Measurements from ENCODE around the gene KDM4C.
"Not testable (repeated sequence)": the region's sequence is repeated elsewhere in the genome, so short reads cannot be mapped to it uniquely, and the experiment has no call there.

The KDM4C gene

GRCh38 chr9:6788162-6789016, 30.6 kb downstream of the KDM4C start:
- ATAC-seq (replicated peaks; ENCODE audit: extremely low read depth, poor library complexity, severe bottlenecking), result no peak
- Mint-ChIP-seq H3K9me3 (no peaks in the 10 kb centered on the region), H3K4me1 (peaks cover 49% of the 10 kb centered on the region), H3K36me3 (ENCODE audit: insufficient read depth) (peaks cover 14% of the 10 kb centered on the region), H3K27me3 (no peaks in the 10 kb centered on the region), H3K27ac (ENCODE audit: low read depth) (no peak overlapping the region), H3K4me3 (no peak overlapping the region)
- no peak for DNase-seq (ENCODE audit: low spot score in 2 of 2)

DNA sequence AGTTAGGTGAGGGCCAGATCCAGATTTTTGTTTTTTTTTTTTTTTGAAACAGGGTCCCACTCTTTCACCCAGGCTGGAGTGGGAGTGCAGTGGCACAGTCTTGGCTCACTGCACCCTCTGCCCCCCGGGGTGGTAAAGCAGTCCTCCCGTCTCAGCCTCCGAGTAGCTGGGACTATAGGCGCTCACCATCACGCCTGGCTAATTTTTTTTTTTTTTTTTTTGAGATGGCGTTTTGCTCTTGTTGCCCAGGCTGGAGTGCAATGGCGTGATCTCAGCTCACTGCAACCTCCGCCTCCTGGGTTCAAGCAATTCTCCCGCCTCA, 31.2 kb downstream of the KDM4C start:
- H3K4me3 Mint-ChIP-seq; H3K27ac Mint-ChIP-seq (ENCODE audit: low read depth); H3K27me3 Mint-ChIP-seq; ATAC-seq (replicated peaks; ENCODE audit: extremely low read depth, poor library complexity, severe bottlenecking); H3K9me3 Mint-ChIP-seq; DNase-seq (ENCODE audit: low spot score in 2 of 2): not testable (repeated sequence)
- peaks cover 19% of the 10 kb centered on the region for H3K36me3 Mint-ChIP-seq (ENCODE audit: insufficient read depth)
- H3K4me1 Mint-ChIP-seq, result peaks cover 46% of the 10 kb centered on the region

DNA sequence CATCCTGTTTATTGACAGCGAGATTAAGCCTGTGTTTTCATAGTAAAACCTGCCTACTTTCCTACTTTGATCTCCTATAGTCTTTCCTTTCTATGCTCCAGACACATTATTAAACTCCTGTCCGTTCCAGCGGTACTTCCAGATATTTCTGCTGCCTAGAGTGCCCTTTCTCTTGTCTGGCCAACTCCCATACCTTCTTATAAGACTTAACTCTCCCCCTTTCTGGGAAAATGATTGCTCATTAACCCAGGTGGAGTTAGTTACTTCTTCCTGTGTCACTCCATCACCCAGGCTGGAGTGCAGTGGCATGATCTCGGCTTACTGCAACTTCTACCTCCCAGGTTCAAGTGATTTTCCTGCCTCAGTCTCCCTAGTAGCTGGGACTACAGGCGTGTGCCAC, 33.1 kb downstream of the KDM4C start:
- Mint-ChIP-seq H3K36me3 (ENCODE audit: insufficient read depth) (peaks cover 30% of the 10 kb centered on the region), H3K9me3 (no peaks in the 10 kb centered on the region), H3K27me3 (no peaks in the 10 kb centered on the region), H3K4me1 (peaks cover 38% of the 10 kb centered on the region), H3K27ac (ENCODE audit: low read depth) (no peak overlapping the region), H3K4me3 (no peak overlapping the region)
- no peak for DNase-seq (ENCODE audit: low spot score in 2 of 2)
- ATAC-seq (replicated peaks; ENCODE audit: extremely low read depth, poor library complexity, severe bottlenecking), result no peak

- Mint-ChIP-seq H3K27me3 (no peaks in the 10 kb centered on the region), H3K36me3 (ENCODE audit: insufficient read depth) (peaks cover 29% of the 10 kb centered on the region), H3K27ac (ENCODE audit: low read depth) (no peak overlapping the region), H3K4me3 (no peak overlapping the region), H3K4me1 (peaks cover 26% of the 10 kb centered on the region), H3K9me3 (no peaks in the 10 kb centered on the region)
- ATAC-seq (replicated peaks; ENCODE audit: extremely low read depth, poor library complexity, severe bottlenecking) (no peak), DNase-seq (ENCODE audit: low spot score in 2 of 2) (no peak)
Measured at GRCh38 chr9:6793203-6793602, 35.4 kb downstream of the KDM4C start.

DNA sequence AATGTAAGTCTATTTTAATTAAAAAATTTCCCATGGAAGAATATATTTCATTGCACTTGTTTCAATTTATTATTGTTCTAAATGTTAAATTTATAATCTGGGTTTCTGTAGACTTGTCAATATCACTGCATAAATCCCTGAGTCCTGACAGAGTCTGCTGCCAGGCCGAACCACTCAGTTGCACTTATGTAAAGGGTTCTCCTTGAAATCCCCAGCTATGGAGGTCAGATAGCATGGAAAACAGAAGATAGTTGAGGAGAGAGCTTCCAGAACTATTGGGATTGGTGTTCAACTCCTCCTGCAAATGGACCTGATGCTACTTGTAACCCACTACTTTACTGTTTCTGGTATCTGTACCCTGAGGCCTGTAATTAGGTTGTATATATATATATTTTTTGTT, 37.2 kb downstream of the KDM4C start:
- Mint-ChIP-seq H3K27ac (ENCODE audit: low read depth) (no peak overlapping the region), H3K4me3 (no peak overlapping the region), H3K9me3 (no peaks in the 10 kb centered on the region), H3K36me3 (ENCODE audit: insufficient read depth) (peaks cover 26% of the 10 kb centered on the region), H3K4me1 (peaks cover 24% of the 10 kb centered on the region), H3K27me3 (no peaks in the 10 kb centered on the region)
- DNase-seq (ENCODE audit: low spot score in 2 of 2), result no peak
- no peak for ATAC-seq (replicated peaks; ENCODE audit: extremely low read depth, poor library complexity, severe bottlenecking)

DNA sequence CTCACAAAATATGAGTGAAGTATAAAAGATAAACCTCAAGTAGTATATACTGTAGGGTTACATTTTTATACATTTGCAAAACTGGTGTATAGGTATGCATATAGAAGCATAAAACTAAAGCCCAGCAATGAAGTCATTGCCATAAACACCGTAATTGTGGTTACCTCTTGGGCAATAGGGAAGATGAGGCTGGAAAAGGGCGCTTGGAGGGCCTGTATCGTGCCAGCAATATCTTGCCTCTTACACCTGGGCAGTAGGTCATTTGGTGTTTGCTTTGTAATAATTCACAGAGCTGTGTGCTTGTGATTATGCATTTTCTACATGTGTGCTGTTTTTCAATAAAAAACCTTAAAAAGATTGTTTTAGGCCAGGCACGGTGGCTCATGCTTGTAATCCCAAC, 45.2 kb downstream of the KDM4C start:
- H3K9me3 Mint-ChIP-seq, result no peaks in the 10 kb centered on the region
- H3K4me1 Mint-ChIP-seq, result peaks cover 5% of the 10 kb centered on the region
- H3K27me3 Mint-ChIP-seq, result no peaks in the 10 kb centered on the region
- no peak overlapping the region for H3K4me3 Mint-ChIP-seq
- ATAC-seq (replicated peaks; ENCODE audit: extremely low read depth, poor library complexity, severe bottlenecking) (no peak), DNase-seq (ENCODE audit: low spot score in 2 of 2) (no peak)
- H3K36me3 Mint-ChIP-seq (ENCODE audit: insufficient read depth), result peaks cover 19% of the 10 kb centered on the region
- no peak overlapping the region for H3K27ac Mint-ChIP-seq (ENCODE audit: low read depth)

- Mint-ChIP-seq H3K9me3 (no peaks in the 10 kb centered on the region), H3K4me1 (no peaks in the 10 kb centered on the region), H3K27ac (ENCODE audit: low read depth) (no peak overlapping the region), H3K4me3 (no peak overlapping the region), H3K27me3 (no peaks in the 10 kb centered on the region), H3K36me3 (ENCODE audit: insufficient read depth) (peaks cover 21% of the 10 kb centered on the region)
- no peak for ATAC-seq (replicated peaks; ENCODE audit: extremely low read depth, poor library complexity, severe bottlenecking)
- DNase-seq (ENCODE audit: low spot score in 2 of 2), result no peak
Measured at GRCh38 chr9:6805532-6805931, 47.8 kb downstream of the KDM4C start.

DNA sequence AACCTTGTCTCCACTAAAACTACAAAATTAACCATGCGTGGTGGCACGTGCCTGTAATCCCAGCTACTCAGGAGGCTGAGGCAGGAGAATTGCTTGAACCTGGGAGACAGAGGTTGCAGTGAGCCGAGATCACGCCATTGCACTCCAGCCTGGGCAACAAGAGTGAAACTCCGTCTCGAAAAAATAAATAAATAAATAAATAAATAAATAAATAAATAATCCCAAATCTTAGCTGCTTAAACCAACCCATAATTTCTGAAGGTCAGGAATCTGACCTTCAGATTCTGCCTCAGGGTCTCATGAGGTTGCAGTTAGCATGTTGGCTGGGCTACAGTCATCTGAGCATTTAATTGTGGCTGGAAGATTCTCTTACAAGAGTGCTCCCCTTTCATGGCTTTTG, 48.5 kb downstream of the KDM4C start:
- H3K4me3 Mint-ChIP-seq; H3K27ac Mint-ChIP-seq (ENCODE audit: low read depth); H3K9me3 Mint-ChIP-seq; DNase-seq (ENCODE audit: low spot score in 2 of 2); H3K27me3 Mint-ChIP-seq; ATAC-seq (replicated peaks; ENCODE audit: extremely low read depth, poor library complexity, severe bottlenecking); H3K4me1 Mint-ChIP-seq: not testable (repeated sequence)
- peaks cover 21% of the 10 kb centered on the region for H3K36me3 Mint-ChIP-seq (ENCODE audit: insufficient read depth)

DNA sequence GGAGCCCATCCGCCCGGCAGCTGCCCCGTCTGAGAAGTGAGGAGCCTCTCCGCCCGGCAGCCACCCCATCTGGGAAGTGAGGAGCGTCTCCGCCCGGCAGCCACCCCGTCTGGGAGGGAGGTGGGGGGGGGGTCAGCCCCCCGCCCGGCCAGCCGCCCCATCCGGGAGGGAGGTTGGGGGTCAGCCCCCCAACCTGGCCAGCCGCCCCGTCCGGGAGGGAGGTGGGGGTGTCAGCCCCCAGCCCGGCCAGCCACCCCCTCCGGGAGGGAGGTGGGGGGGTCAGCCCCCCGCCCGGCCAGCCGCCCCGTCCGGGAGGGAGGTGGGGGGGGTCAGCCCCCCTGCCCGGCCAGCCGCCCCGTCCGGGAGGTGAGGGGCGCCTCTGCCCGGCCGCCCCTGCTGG, 49.9 kb downstream of the KDM4C start:
- DNase-seq (ENCODE audit: low spot score in 2 of 2); H3K4me3 Mint-ChIP-seq; H3K4me1 Mint-ChIP-seq; H3K27me3 Mint-ChIP-seq; ATAC-seq (replicated peaks; ENCODE audit: extremely low read depth, poor library complexity, severe bottlenecking); H3K9me3 Mint-ChIP-seq: not testable (repeated sequence)
- Mint-ChIP-seq H3K36me3 (ENCODE audit: insufficient read depth) (peaks cover 24% of the 10 kb centered on the region), H3K27ac (ENCODE audit: low read depth) (peak overlapping the region; percentile 51)

DNA sequence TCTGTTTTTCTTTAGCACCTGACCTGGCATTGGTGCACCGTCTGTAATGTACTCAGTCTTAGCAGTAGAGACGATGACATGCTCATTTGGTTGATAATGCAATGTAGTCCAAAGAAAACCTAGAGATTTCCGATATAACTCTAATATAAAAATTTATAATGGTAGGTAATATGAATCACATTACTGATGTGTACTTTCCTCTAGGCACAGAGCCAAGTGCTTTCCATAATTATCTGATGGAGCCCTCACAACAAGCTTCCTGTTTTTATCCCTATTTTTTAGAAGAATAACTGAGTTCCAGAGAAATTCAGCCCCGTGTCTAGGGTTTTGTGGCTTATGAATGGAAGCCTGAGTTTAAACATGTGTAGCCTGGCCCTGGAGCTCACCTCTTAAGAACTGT, 53.7 kb downstream of the KDM4C start:
- peaks cover 11% of the 10 kb centered on the region for H3K36me3 Mint-ChIP-seq (ENCODE audit: insufficient read depth)
- ATAC-seq (replicated peaks; ENCODE audit: extremely low read depth, poor library complexity, severe bottlenecking), result no peak
- no peak overlapping the region for H3K4me3 Mint-ChIP-seq
- H3K27ac Mint-ChIP-seq (ENCODE audit: low read depth), result no peak overlapping the region
- H3K9me3 Mint-ChIP-seq, result no peaks in the 10 kb centered on the region
- no peak for DNase-seq (ENCODE audit: low spot score in 2 of 2)
- peaks cover 6% of the 10 kb centered on the region for H3K4me1 Mint-ChIP-seq
- no peaks in the 10 kb centered on the region for H3K27me3 Mint-ChIP-seq

DNA sequence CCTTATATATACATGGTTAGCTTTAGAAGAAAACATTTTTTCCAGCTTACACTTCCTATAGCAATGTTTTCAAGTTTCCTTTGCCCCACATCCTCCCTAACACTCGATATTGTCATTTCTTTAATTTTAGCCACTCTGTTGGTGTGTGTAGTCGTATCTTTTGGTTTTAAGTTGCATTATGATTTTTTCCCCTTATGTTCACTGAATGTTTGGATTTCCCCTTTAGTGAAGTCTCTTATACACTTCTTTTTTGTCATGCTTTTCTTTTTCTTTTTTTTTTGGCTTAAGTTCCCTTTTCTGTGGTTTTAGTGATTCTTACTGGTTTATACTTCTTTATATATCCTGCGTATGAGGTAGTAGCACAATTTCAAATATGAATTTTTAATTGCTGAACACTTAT, 58.8 kb downstream of the KDM4C start:
- Mint-ChIP-seq H3K4me3 (no peak overlapping the region), H3K27ac (ENCODE audit: low read depth) (peak overlapping the region; percentile 13), H3K4me1 (peaks cover 11% of the 10 kb centered on the region), H3K27me3 (no peaks in the 10 kb centered on the region), H3K9me3 (no peaks in the 10 kb centered on the region), H3K36me3 (ENCODE audit: insufficient read depth) (peaks cover 15% of the 10 kb centered on the region)
- DNase-seq (ENCODE audit: low spot score in 2 of 2), result no peak
- no peak for ATAC-seq (replicated peaks; ENCODE audit: extremely low read depth, poor library complexity, severe bottlenecking)

GRCh38 chr9:6818292-6818922, 60.6 kb downstream of the KDM4C start:
- Mint-ChIP-seq H3K36me3 (ENCODE audit: insufficient read depth) (peaks cover 16% of the 10 kb centered on the region), H3K27me3 (no peaks in the 10 kb centered on the region), H3K9me3 (no peaks in the 10 kb centered on the region), H3K27ac (ENCODE audit: low read depth) (no peak overlapping the region), H3K4me1 (peaks cover 9% of the 10 kb centered on the region), H3K4me3 (no peak overlapping the region)
- DNase-seq (ENCODE audit: low spot score in 2 of 2) (no peak), ATAC-seq (replicated peaks; ENCODE audit: extremely low read depth, poor library complexity, severe bottlenecking) (no peak)

- ATAC-seq (replicated peaks; ENCODE audit: extremely low read depth, poor library complexity, severe bottlenecking) (no peak), DNase-seq (ENCODE audit: low spot score in 2 of 2) (no peak)
- H3K4me1 Mint-ChIP-seq, result peaks cover 6% of the 10 kb centered on the region
- H3K36me3 Mint-ChIP-seq (ENCODE audit: insufficient read depth), result peaks cover 20% of the 10 kb centered on the region
- no peaks in the 10 kb centered on the region for H3K9me3 Mint-ChIP-seq
- H3K27me3 Mint-ChIP-seq, result no peaks in the 10 kb centered on the region
- H3K4me3 Mint-ChIP-seq, result no peak overlapping the region
- H3K27ac Mint-ChIP-seq (ENCODE audit: low read depth), result no peak overlapping the region
Measured at GRCh38 chr9:6819112-6819511, 61.3 kb downstream of the KDM4C start.
